OCI-LY3 (cell line): ENCODE results near the gene FCRL1.

Experiments
- H2AFZ ChIP-seq: fragments of 200-600, 300-600 bp; shearing (Covaris generic); 2 replicates; pipeline ENCODE4 v1.6.0; 2014; ENCODE audit warnings: antibody characterized with exemption, low read depth, low read length
- H3K27ac ChIP-seq: fragments of 200-600, 300-600 bp; sonication (generic); 2 replicates; pipeline ENCODE4 v1.5.1; 2014; ENCODE audit warnings: mild to moderate bottlenecking, low read length, moderate library complexity, mixed read lengths
- H3K27me3 ChIP-seq: fragments of 200-600, 300-600 bp; sonication (generic); 2 replicates; pipeline ENCODE4 v1.6.1; 2014; ENCODE audit warnings: low read depth, low read length, mixed read lengths
- H3K36me3 ChIP-seq: fragments of 200-600, 300-600 bp; sonication (generic); replicated peaks from 2 replicates; pipeline ENCODE3; 2014; ENCODE audit warnings: low read depth, low read length, mixed read lengths
- H3K4me1 ChIP-seq: fragments of 300-600, 200-600 bp; sonication (generic); 2 replicates; pipeline ENCODE4 v1.6.1; 2014; ENCODE audit warnings: low read length, mixed read lengths
- H3K4me2 ChIP-seq: fragments of 200-600, 300-600 bp; sonication (generic); 2 replicates; pipeline ENCODE4 v1.6.1; 2014; ENCODE audit warnings: low read length, mixed read lengths
- H3K4me3 ChIP-seq: fragments of 300-600, 200-600 bp; sonication (generic); 2 replicates; pipeline ENCODE4 v1.5.1; 2014; ENCODE audit warnings: antibody characterized with exemption, mild to moderate bottlenecking, low read length, moderate library complexity
- H3K79me2 ChIP-seq: fragments of 300-600, 200-600 bp; shearing (Covaris generic); 2 replicates; pipeline ENCODE4 v1.6.1; 2014; ENCODE audit warnings: mild to moderate bottlenecking, low read length, mixed read lengths
- H3K9ac ChIP-seq: fragments of 300-600, 200-600 bp; shearing (Covaris generic); 2 replicates; pipeline ENCODE4 v1.6.0; 2014; ENCODE audit warnings: mild to moderate bottlenecking, low read length, moderate library complexity
- H3K9me3 ChIP-seq: fragments of 200-600, 300-600 bp; shearing (Covaris generic); 2 replicates; pipeline ENCODE4 v1.6.1; 2014; ENCODE audit warnings: low read length, mixed read lengths; ENCODE audit not compliant: insufficient read depth
- H4K20me1 ChIP-seq: fragments of 200-600, 300-600 bp; sonication (generic); 2 replicates; pipeline ENCODE4 v1.6.1; 2016; ENCODE audit warnings: low read length, mixed read lengths; ENCODE audit not compliant: insufficient read depth
- EZH2phosphoT487 ChIP-seq: fragments of 200-600 bp; shearing (Covaris generic); IDR thresholded peaks from 2 replicates; pipeline ENCODE4 v1.6.1; 2018; ENCODE audit warnings: antibody characterized with exemption, mixed run types, low read depth
- TF ChIP-seq, protein P1 (sequence below): fragments of 200-600, 300-600 bp; sonication (generic); IDR thresholded peaks from 2 replicates; pipeline ENCODE4 v1.5.1; 2014; ENCODE audit warnings: antibody characterized with exemption, low read length, low read depth

The FCRL1 gene

DNA sequence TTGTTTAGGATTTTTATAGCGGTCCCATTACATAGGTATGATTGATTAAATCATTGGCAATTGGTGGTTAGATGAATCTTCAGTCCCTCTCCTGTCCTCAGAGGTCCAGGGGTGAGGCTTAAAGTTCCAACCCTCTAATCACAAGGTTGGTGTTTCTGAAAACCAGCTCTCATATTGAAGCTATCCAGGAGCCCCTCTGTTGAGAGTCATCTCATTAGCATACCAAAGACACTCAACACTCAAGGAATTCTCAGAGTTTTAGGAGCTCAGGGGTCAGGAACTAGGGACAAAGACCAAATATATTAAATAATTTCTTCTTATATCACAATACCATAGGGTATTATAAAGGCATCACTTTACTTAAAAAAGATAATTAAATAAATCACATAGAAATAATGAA is 66.3 kb downstream of the FCRL1 start:
- no peak overlapping the region for H3K27ac ChIP-seq
- 0 out of 2 replicates have a peak, but pooled peaks cover 4% of the 10 kb centered on the region for H3K9me3 ChIP-seq
- no peaks in the 10 kb centered on the region for H3K79me2 ChIP-seq
- no peak overlapping the region for H3K4me3 ChIP-seq
- H4K20me1 ChIP-seq: no peaks in the 10 kb centered on the region
- no peak for TF ChIP-seq EZH2phosphoT487
- TF ChIP-seq, protein P1, sequence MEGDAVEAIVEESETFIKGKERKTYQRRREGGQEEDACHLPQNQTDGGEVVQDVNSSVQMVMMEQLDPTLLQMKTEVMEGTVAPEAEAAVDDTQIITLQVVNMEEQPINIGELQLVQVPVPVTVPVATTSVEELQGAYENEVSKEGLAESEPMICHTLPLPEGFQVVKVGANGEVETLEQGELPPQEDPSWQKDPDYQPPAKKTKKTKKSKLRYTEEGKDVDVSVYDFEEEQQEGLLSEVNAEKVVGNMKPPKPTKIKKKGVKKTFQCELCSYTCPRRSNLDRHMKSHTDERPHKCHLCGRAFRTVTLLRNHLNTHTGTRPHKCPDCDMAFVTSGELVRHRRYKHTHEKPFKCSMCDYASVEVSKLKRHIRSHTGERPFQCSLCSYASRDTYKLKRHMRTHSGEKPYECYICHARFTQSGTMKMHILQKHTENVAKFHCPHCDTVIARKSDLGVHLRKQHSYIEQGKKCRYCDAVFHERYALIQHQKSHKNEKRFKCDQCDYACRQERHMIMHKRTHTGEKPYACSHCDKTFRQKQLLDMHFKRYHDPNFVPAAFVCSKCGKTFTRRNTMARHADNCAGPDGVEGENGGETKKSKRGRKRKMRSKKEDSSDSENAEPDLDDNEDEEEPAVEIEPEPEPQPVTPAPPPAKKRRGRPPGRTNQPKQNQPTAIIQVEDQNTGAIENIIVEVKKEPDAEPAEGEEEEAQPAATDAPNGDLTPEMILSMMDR: no peak
- no peak overlapping the region for H3K9ac ChIP-seq
- no peaks in the 10 kb centered on the region for H3K27me3 ChIP-seq
- H3K4me1 ChIP-seq: peaks cover 4% of the 10 kb centered on the region; the same call in 1 of the 2 replicates
- H3K4me2 ChIP-seq: no peak overlapping the region
- no peak overlapping the region for H2AFZ ChIP-seq
- H3K36me3 ChIP-seq: no peaks in the 10 kb centered on the region

DNA sequence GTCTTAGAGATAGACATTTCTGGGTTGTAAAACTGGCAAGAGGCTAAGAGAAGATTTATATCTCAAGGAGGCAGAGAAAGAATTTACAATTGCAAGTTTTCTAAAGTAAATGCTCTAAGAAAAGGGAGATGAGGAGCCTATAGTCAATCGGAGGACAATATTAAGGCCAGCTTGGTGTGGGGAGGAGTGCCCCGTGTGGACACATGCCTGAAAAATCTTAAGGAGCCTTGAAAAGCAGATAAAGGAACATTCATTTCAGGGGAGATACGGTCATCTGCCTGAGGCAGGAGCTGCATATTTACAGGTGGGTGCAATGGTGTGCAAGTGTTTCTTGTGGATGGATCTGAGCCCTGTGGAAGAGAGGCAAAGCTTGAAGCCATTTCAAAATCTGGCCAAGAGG is 68.6 kb downstream of the FCRL1 start:
- no peak overlapping the region for H3K4me2 ChIP-seq
- H3K79me2 ChIP-seq: no peaks in the 10 kb centered on the region
- TF ChIP-seq EZH2phosphoT487: no peak
- TF ChIP-seq, protein P1: no peak
- H3K9me3 ChIP-seq: no peaks in the 10 kb centered on the region
- H3K27ac ChIP-seq: no peak overlapping the region
- H3K4me1 ChIP-seq: no peaks in the 10 kb centered on the region
- H3K9ac ChIP-seq: no peak overlapping the region
- no peaks in the 10 kb centered on the region for H3K36me3 ChIP-seq
- 0 out of 2 replicates have a peak, but pooled peaks cover 4% of the 10 kb centered on the region for H3K27me3 ChIP-seq
- no peaks in the 10 kb centered on the region for H4K20me1 ChIP-seq
- no peak overlapping the region for H3K4me3 ChIP-seq
- no peak overlapping the region for H2AFZ ChIP-seq

DNA sequence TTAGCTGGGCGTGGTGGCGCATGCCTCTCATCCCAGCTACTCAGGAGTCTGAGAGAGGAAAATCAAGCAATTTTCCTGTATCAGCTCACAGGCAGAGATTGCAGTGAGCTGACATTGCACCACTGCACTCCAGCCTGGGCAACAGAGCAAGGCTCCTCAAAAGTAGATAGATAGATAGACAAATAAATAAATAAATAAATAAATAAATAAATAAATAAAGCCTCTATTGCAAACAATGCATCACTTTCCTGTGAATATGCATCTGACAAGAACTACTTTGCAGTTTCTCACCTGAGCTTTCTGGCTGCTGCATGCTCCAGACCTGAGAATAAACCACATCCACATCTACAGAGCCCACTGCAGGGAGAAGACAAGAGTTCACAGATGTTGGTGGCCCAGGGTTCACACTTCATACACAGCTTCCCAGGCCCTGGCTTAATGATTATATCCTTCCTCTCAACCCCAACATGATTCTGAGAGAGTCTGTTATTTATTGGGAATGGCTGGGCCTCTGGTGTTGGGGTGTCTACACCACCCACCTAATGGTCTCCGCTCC is 71.6 kb downstream of the FCRL1 start:
- no peak overlapping the region for H2AFZ ChIP-seq
- TF ChIP-seq, protein P1: no peak
- TF ChIP-seq EZH2phosphoT487: no peak

More for the DNA sequence above, 71.6 kb downstream of the FCRL1 start:
- H3K9me3 ChIP-seq: no peaks in the 10 kb centered on the region
- H3K9ac ChIP-seq: no peak overlapping the region
- H3K79me2 ChIP-seq: no peaks in the 10 kb centered on the region
- H3K4me3 ChIP-seq: no peak overlapping the region
- 0 out of 2 replicates have a peak, but pooled peaks cover 4% of the 10 kb centered on the region for H3K27me3 ChIP-seq
- no peaks in the 10 kb centered on the region for H4K20me1 ChIP-seq
- no peaks in the 10 kb centered on the region for H3K36me3 ChIP-seq
- H3K27ac ChIP-seq: no peak overlapping the region
- no peak overlapping the region for H3K4me2 ChIP-seq
- no peaks in the 10 kb centered on the region for H3K4me1 ChIP-seq
